ENCODE results near the gene TXN. TPM values are rescaled to one million over a fixed set of nuclear protein-coding genes. Genes with fewer than 3 reads are reported as not detected.

The TXN gene
- total RNA-seq, 2 donors from 2014 or later: 498 to 600 TPM

DNA sequence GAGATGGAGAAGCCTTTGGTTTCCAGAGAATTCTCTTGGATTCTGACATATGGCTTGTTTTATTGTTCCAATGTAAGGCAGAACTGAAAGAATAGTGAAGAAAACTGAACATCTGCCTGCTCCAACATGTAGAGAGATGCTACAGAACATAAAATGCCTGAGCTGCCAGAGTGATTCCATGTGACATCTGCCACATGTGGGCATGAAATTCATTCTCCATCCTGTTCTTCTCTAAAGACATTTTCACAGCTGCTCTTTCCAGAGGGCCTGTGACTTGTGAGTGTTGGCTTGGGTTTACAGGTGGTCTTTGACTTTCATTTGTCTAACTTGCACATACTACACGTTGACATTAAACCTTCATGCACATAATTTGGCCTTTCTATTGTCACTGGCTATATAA, 33.7 kb upstream of the TXN start:
- H3K9ac ChIP-seq (ENCODE audit: low read depth in 2 of 2, low read length in 2 of 2): no peak overlapping the region
- H3K27me3 ChIP-seq: no peaks in the 10 kb centered on the region
- no peak overlapping the region for H3K4me3 ChIP-seq
- H3K36me3 ChIP-seq: no peaks in the 10 kb centered on the region
- no peak for DNase-seq
- H3K4me1 ChIP-seq: no peaks in the 10 kb centered on the region
- no peak overlapping the region for H3K27ac ChIP-seq
- no peaks in the 10 kb centered on the region for H3K9me3 ChIP-seq
- TF ChIP-seq, protein P1, sequence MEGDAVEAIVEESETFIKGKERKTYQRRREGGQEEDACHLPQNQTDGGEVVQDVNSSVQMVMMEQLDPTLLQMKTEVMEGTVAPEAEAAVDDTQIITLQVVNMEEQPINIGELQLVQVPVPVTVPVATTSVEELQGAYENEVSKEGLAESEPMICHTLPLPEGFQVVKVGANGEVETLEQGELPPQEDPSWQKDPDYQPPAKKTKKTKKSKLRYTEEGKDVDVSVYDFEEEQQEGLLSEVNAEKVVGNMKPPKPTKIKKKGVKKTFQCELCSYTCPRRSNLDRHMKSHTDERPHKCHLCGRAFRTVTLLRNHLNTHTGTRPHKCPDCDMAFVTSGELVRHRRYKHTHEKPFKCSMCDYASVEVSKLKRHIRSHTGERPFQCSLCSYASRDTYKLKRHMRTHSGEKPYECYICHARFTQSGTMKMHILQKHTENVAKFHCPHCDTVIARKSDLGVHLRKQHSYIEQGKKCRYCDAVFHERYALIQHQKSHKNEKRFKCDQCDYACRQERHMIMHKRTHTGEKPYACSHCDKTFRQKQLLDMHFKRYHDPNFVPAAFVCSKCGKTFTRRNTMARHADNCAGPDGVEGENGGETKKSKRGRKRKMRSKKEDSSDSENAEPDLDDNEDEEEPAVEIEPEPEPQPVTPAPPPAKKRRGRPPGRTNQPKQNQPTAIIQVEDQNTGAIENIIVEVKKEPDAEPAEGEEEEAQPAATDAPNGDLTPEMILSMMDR (IDR thresholded peaks at IDR 0.05): no peak
- intact Hi-C loops (cut with DNase I): no loop called here

DNA sequence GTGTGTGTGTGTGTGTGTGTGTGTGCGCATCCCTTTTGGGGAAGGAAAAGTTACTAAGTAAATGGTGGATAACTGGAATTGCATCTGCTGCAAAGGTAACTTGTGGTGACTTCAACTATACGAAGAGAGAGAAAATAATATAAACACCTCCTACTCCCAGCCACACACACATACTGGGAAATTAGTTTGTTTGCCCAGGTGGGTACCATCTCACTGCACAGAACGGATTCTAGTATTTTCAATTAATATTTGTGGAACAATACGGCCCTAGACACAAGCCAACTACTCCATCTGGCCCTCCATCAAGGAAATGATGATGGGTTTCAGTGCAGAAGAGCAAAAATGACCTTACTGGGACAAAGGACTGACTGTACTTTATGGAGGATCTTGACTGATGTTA, 32.2 kb upstream of the TXN start:
- H3K36me3 ChIP-seq: no peaks in the 10 kb centered on the region
- no peak overlapping the region for H3K4me3 ChIP-seq
- H3K9ac ChIP-seq (ENCODE audit: low read depth in 2 of 2, low read length in 2 of 2): no peak overlapping the region
- no peaks in the 10 kb centered on the region for H3K4me1 ChIP-seq
- no peak overlapping the region for H3K27ac ChIP-seq
- no peaks in the 10 kb centered on the region for H3K9me3 ChIP-seq
- intact Hi-C loops (cut with DNase I): no loop called here
- TF ChIP-seq, protein P1 (IDR thresholded peaks at IDR 0.05): no peak
- H3K27me3 ChIP-seq: no peaks in the 10 kb centered on the region
- no peak for DNase-seq

DNA sequence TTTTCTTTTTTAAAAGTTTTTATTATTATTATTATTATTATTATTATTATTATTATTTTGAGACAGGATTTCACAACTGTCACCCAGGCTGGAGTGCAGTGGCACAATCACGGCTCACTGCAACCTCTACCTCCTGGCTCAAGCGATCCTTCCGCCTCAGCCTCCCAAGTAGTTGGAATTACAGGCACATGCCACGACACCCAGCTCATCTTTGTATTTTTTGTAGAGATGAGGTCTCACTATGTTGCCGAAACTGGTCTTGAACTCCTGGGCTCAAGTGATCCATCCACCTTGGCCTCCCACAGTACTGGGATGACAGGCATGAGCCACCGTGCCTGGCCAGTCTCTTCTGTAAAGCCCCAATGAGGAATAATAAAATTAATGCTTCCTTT, 31.0 kb upstream of the TXN start:
- H3K27me3 ChIP-seq: no peaks in the 10 kb centered on the region
- TF ChIP-seq, protein P1 (IDR thresholded peaks at IDR 0.05): no peak
- H3K27ac ChIP-seq: no peak overlapping the region
- no peaks in the 10 kb centered on the region for H3K4me1 ChIP-seq
- no peaks in the 10 kb centered on the region for H3K9me3 ChIP-seq
- intact Hi-C loops (cut with DNase I): no loop called here
- H3K4me3 ChIP-seq: no peak overlapping the region
- no peak overlapping the region for H3K9ac ChIP-seq (ENCODE audit: low read depth in 2 of 2, low read length in 2 of 2)
- DNase-seq: no peak
- no peaks in the 10 kb centered on the region for H3K36me3 ChIP-seq

DNA sequence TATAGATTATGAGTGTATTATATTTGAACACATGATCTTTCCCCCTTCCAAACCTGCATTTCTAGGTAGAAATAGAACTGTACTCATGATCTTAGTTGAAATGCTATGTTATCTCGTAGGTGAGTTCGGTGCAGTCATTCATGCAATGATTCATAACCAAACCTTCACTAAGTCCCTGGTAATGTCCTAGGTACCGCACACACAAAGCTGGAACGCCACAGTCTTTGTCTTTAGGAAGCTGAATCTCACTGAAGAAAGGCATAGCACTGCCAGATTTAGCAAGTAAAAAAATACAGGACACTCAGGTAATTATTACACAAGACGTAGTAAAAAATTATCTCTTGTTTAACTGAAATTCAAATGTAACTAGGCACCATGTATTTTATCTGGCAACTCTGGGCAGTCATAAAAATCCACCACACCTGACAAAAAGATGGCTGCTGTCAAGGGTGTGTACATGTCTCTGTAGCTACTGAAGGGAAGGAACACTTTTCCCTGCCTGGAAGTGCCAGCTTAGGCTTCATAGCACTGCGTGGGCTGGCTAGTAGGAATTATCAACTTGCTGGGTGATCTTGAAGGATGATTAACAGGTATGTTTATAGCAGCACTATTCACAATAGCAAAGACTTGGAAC, 28.0 kb upstream of the TXN start:
- no peaks in the 10 kb centered on the region for H3K4me1 ChIP-seq
- no peaks in the 10 kb centered on the region for H3K27me3 ChIP-seq
- no peaks in the 10 kb centered on the region for H3K36me3 ChIP-seq
- TF ChIP-seq, protein P1 (IDR thresholded peaks at IDR 0.05): no peak
- intact Hi-C loops (cut with DNase I): no loop called here
- H3K9ac ChIP-seq (ENCODE audit: low read depth in 2 of 2, low read length in 2 of 2): peak overlapping the region in 1 of 2 donors; percentile 67
- peak; percentile 52 for DNase-seq
- no peaks in the 10 kb centered on the region for H3K9me3 ChIP-seq
- peak overlapping the region; percentile 61 for H3K27ac ChIP-seq
- no peak overlapping the region for H3K4me3 ChIP-seq

DNA sequence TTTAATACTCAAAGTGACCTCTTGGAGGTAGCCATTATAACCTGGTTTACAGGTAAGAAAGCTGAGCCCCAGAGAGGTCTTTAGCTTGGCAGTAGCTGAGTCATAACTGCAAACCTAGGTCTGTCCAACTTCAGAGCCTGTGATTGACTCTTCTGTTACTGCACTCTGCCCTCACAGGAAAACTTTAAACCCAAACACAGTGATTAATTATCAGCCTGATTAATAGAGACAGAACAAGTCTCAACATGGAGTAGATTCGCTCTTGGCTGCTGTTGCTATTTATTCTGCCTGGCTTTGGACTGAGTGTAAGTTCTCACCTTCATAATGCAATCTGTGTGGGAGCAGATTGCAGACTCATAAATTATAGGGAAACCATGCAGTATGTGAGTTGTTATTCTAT, 27.4 kb upstream of the TXN start:
- intact Hi-C loops (cut with DNase I): no loop called here
- Histone ChIP-seq H3K27me3 (no peaks in the 10 kb centered on the region), H3K27ac (peak overlapping the region; percentile 61), H3K36me3 (no peaks in the 10 kb centered on the region), H3K4me1 (no peaks in the 10 kb centered on the region), H3K9ac (ENCODE audit: low read depth in 2 of 2, low read length in 2 of 2) (peak overlapping the region in 1 of 2 donors; percentile 67), H3K9me3 (no peaks in the 10 kb centered on the region), H3K4me3 (no peak overlapping the region)
- TF ChIP-seq, protein P1 (IDR thresholded peaks at IDR 0.05): no peak
- DNase-seq: no peak
